Right lobe of liver (tissue), 6 donors: ENCODE data around the gene TTLL4. TPM values are rescaled to one million over a fixed set of nuclear protein-coding genes. Genes with fewer than 3 reads are reported as not detected.

Experiments used
- ATAC-seq, 4 donors: fragments of 200-7000 bp; cut with Tn5 transposase; one replicate each; pipeline ENCODE4 v1.9.1; 2020; ENCODE audit warnings: mild to moderate bottlenecking in 4 of 4, moderate library complexity in 4 of 4
- DNase-seq, 3 donors: peaks; one replicate each; pipeline ENCODE4 v3.0.0-alpha.2; 2020
- H3K27ac ChIP-seq, 3 donors: fragments of 200-600 bp; one replicate each; pipeline ENCODE4 v1.8.0; 2022
- H3K27me3 ChIP-seq, 2 donors: fragments of 200-600 bp; one replicate each; pipeline ENCODE4 v1.8.0; 2022
- H3K36me3 ChIP-seq, 4 donors: fragments of 200-600 bp; sonication (generic) in 1 of 4; one replicate each; pipeline versions ENCODE4 v1.5.1 to v1.8.0; 2017 to 2022; ENCODE audit warnings: control low read depth in 1 of 4
- H3K4me1 ChIP-seq, 4 donors: fragments of 200-600 bp; sonication (generic) in 1 of 4; one replicate each; pipeline versions ENCODE4 v1.5.1 to v1.8.0; 2017 to 2022; ENCODE audit warnings: control low read depth in 1 of 4
- H3K4me3 ChIP-seq, 3 donors: fragments of 200-600 bp; one replicate each; pipeline ENCODE4 v1.8.0; 2022
- H3K9me3 ChIP-seq, 4 donors: fragments of 200-600 bp; sonication (generic) in 1 of 4; one replicate each; pipeline versions ENCODE4 v1.5.1 to v1.8.0; 2017 to 2022; ENCODE audit warnings: control low read depth in 1 of 4
- CTCF ChIP-seq, 4 donors: fragments of 200-600 bp in 3 of 4; fragments of 450-650 bp in 1 of 4; IDR thresholded peaks; one replicate each; pipeline versions ENCODE4 v1.5.1 to v1.8.0; 2016 to 2022; ENCODE audit warnings: antibody characterized with exemption in 4 of 4, mild to moderate bottlenecking in 2 of 4
- POLR2A ChIP-seq: fragments of 450-650 bp; IDR thresholded peaks from one replicate; pipeline ENCODE4 v1.6.1; 2017; ENCODE audit warnings: antibody characterized with exemption, mild to moderate bottlenecking
- WGBS: methylation state at CpG from one replicate; pipeline ENCODE4 v1.1.6; 2018; ENCODE audit warnings: low coverage, low lambda C conversion rate; ENCODE audit not compliant: insufficient coverage; ENCODE audit errors: missing lambda C conversion rate; 5-methylcytosine and 5-hydroxymethylcytosine counted together
- intact Hi-C, 2 donors: fragments of 100-400 bp; cut with DNase I; formaldehyde crosslinking; loops; one replicate each; pipeline versions ENCODE4 v1.11.2 to v1.14.1; 2022
- total RNA-seq, 6 experiments: library from RNA; depleted of rRNA in 2 of 6; stranded (reverse); fragments of >200 nt in 2 of 6; fragmentation: NEBNext Ultra II Directional in 3 of 6; extraction: Animal tissue kit (Norgen Biotek cat#: 25700) in 3 of 6; gene quantifications; one replicate each; pipeline versions ENCODE4 v1.1.0 to v1.2.4, GENCODE V29; 2016 to 2023
- donor health status: DM: no; HTN: yes; CAD: no.
- donor health status: DM: no; HTN: no; CAD: no.
- donor health status: DM: no; HTN: no; CAD: no.
- donor health status: DM: no; HTN: yes; CAD: no.
- donor health status: DM: no; HTN: yes; CAD: no.

The TTLL4 gene
- total RNA-seq, 6 experiments from 2014 or later: 8.2 to 14.8 (median 11.6) TPM

- H3K36me3 ChIP-seq: no peaks in the 10 kb centered on the region
- no peak overlapping the region for H3K27ac ChIP-seq
- no peak for DNase-seq
- intact Hi-C loops: no loop called here
- WGBS: 56% methylated on average over 1 of the region's 3 CpGs
- no peaks in the 10 kb centered on the region for H3K27me3 ChIP-seq
- H3K4me1 ChIP-seq: peaks cover 0 to 48% (median 8%) of the 10 kb centered on the region in 4 donors
- H3K4me3 ChIP-seq: no peak overlapping the region
- no peak for ATAC-seq
- no peak for TF ChIP-seq POLR2A
- TF ChIP-seq CTCF (IDR thresholded peaks at IDR 0.05): no peak
- H3K9me3 ChIP-seq: no peaks in the 10 kb centered on the region
Measured at GRCh38 chr2:218786133-218786532, 75.5 kb downstream of the TTLL4 start.

DNA sequence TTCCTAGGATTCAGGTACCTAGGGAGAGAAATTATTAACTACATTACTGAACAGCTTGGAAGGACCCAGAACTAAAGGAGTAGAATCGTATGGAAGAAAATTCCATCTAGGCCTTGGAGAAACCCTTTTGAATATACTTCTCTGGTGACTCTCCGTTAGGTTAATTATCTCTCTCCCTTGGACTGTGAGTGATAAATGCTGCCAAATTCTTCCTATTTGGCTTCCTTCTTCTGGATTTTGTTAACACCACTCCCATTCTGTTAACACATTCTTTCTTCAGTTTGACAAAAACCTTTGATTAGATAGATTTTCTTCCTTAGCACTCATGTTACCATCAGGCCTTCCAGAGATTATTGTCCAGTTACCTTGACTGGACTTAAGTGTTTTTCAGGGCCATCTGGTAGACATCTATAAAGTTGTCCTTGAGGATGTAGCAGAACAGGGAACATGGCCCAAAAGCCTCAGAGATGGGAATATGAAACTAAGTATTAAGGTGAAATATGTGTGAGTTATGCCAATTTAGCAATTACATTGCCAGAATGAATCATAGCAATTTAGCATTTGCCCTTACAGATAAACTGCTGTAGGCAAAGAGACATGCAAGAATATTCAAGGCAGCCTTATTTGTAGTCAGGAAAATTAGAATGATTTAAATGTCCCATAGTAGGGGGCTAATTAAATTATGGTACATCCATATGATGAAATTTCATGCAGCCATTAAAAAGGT lies 78.1 kb downstream of the TTLL4 start:
- H3K27ac ChIP-seq: no peak overlapping the region
- TF ChIP-seq CTCF (IDR thresholded peaks at IDR 0.05): no peak
- no peaks in the 10 kb centered on the region for H3K27me3 ChIP-seq
- DNase-seq (no peak), ATAC-seq (no peak)
- H3K4me1 ChIP-seq: peaks cover 0 to 47% (median 8%) of the 10 kb centered on the region in 4 donors
- intact Hi-C loops: no loop called here
- H3K9me3 ChIP-seq: no peaks in the 10 kb centered on the region
- H3K4me3 ChIP-seq: no peak overlapping the region
- 63% methylated on average over 2 of the region's 2 CpGs for WGBS
- H3K36me3 ChIP-seq: no peaks in the 10 kb centered on the region

GRCh38 chr2:218792433-218792832 lies 81.8 kb downstream of the TTLL4 start:
- no peak for DNase-seq
- Histone ChIP-seq H3K9me3 (no peaks in the 10 kb centered on the region), H3K27ac (no peak overlapping the region), H3K4me3 (no peak overlapping the region), H3K27me3 (no peaks in the 10 kb centered on the region), H3K4me1 (peaks cover 0 to 27% (median 5%) of the 10 kb centered on the region in 4 donors), H3K36me3 (no peaks in the 10 kb centered on the region)
- intact Hi-C loops: no loop called here
- no peak for TF ChIP-seq POLR2A
- ATAC-seq: no peak
- WGBS: 85% methylated on average over 1 of the region's 1 CpG

GRCh38 chr2:218796691-218797090 lies 86.1 kb downstream of the TTLL4 start:
- ATAC-seq (no peak), DNase-seq (no peak)
- Histone ChIP-seq H3K4me1 (peaks cover 0 to 9% (median 2%) of the 10 kb centered on the region in 4 donors), H3K27ac (no peak overlapping the region), H3K36me3 (no peaks in the 10 kb centered on the region), H3K27me3 (no peaks in the 10 kb centered on the region), H3K9me3 (no peaks in the 10 kb centered on the region), H3K4me3 (no peak overlapping the region)
- TF ChIP-seq POLR2A (no peak), CTCF (IDR thresholded peaks at IDR 0.05) (no peak)
- intact Hi-C loops: no loop called here
- WGBS: 69% methylated on average over 4 of the region's 4 CpGs

GRCh38 chr2:218798767-218799504 lies 88.3 kb downstream of the TTLL4 start:
- no peaks in the 10 kb centered on the region for H3K36me3 ChIP-seq
- no peak for ATAC-seq
- no peak for DNase-seq
- no peaks in the 10 kb centered on the region for H3K9me3 ChIP-seq
- WGBS: 44% methylated on average over 11 of the region's 12 CpGs
- peaks cover 0 to 9% (median 2%) of the 10 kb centered on the region in 4 donors for H3K4me1 ChIP-seq
- no peak overlapping the region for H3K4me3 ChIP-seq
- intact Hi-C loops: no loop called here
- no peak for TF ChIP-seq CTCF (IDR thresholded peaks at IDR 0.05)
- TF ChIP-seq POLR2A: no peak
- H3K27ac ChIP-seq: no peak overlapping the region
- H3K27me3 ChIP-seq: no peaks in the 10 kb centered on the region
